ENCODE measurements around the gene CAB39. TPM values are rescaled to one million over a fixed set of nuclear protein-coding genes. Genes with fewer than 3 reads are reported as not detected.

The CAB39 gene
- total RNA-seq, 4 donors from 2014 or later = 67.3 to 137 (median 123) TPM

DNA sequence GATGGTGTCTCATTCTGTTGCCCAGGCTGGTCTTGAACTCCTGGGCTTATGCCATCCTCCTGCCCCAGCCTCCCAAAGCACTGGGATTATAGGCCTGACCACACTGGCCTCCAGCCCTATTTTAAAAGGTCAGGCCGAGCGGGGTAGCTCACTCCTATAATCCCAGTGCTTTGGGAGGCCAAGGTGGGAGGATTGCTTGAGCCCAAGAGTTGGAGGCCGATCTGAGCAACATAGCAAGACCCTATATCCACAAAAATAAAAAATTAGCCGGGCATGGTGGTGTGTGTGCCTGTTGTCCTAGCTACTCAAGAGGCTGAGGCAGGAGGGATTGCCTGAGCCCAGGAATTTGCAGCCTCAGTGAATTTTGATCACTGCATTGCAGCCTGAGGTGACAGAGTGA, 3.9 kb downstream of the CAB39 start:
- 88% methylated on average over 4 of the region's 4 CpGs; no CpG with 5 or more reads in 1 of the 2 donors for WGBS, 2 donors (ENCODE audit: low coverage in 1 of 2)
- in situ Hi-C loops (cut with MboI; ENCODE audit: low pct_ligation_motif_present in 1 of 4, low pct_unique_long_range_greater_than_20kb in 1 of 4, low sequenced_read_pairs in 3 of 4) (loop anchor here in 2 of 4 donors (10.0 to 25.0 kb wide), 2 partner anchors 78 to 96 kb away; no protein-coding TSS in a partner anchor), intact Hi-C loops (cut with DNase I; ENCODE audit: low total_unique reads) (no loop called here)
- H3K27ac ChIP-seq = peak overlapping the region in 1 of 4 donors; percentile 99
- no peak for DNase-seq
- no peak overlapping the region for H3K4me3 ChIP-seq
- H3K9me3 ChIP-seq = no peaks in the 10 kb centered on the region
- peaks cover 45 to 79% (median 57%) of the 10 kb centered on the region in 4 donors for H3K4me1 ChIP-seq
- no peak for TF ChIP-seq POLR2AphosphoS5 (IDR thresholded peaks at IDR 0.05)
- TF ChIP-seq, protein P1, sequence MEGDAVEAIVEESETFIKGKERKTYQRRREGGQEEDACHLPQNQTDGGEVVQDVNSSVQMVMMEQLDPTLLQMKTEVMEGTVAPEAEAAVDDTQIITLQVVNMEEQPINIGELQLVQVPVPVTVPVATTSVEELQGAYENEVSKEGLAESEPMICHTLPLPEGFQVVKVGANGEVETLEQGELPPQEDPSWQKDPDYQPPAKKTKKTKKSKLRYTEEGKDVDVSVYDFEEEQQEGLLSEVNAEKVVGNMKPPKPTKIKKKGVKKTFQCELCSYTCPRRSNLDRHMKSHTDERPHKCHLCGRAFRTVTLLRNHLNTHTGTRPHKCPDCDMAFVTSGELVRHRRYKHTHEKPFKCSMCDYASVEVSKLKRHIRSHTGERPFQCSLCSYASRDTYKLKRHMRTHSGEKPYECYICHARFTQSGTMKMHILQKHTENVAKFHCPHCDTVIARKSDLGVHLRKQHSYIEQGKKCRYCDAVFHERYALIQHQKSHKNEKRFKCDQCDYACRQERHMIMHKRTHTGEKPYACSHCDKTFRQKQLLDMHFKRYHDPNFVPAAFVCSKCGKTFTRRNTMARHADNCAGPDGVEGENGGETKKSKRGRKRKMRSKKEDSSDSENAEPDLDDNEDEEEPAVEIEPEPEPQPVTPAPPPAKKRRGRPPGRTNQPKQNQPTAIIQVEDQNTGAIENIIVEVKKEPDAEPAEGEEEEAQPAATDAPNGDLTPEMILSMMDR (IDR thresholded peaks at IDR 0.05) = no peak
- TF ChIP-seq EP300 (IDR thresholded peaks at IDR 0.05; ENCODE audit: low read depth) = no peak
- TF ChIP-seq POLR2A (IDR thresholded peaks at IDR 0.05) = no peak
- no peaks in the 10 kb centered on the region for H3K27me3 ChIP-seq
- peaks cover 0 to 4% (median 0%) of the 10 kb centered on the region in 4 donors for H3K36me3 ChIP-seq

DNA sequence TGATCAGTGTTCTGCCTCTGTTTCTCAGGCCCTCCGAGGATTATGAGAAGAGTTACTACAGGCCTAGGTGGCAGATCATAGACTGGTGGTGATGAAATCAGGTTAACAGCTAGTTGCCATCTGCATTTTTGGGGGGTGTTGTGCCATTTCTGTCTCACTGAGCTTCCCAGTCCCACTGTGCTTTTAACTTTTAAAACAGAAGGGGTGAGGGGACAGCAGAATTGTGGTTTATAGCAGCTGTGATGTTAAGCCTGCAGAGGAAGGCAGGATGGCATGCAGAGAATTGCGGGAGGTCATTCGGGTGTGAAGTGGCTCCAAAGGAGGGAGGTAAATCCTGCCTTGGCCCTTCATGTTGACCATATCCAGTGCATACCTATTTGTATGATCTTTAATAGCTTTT, 5.0 kb downstream of the CAB39 start:
- Histone ChIP-seq H3K27me3 (no peaks in the 10 kb centered on the region), H3K36me3 (peaks cover 0 to 4% (median 0%) of the 10 kb centered on the region in 4 donors), H3K4me1 (peaks cover 41 to 76% (median 55%) of the 10 kb centered on the region in 4 donors), H3K9me3 (no peaks in the 10 kb centered on the region), H3K27ac (no peak overlapping the region), H3K4me3 (no peak overlapping the region)
- intact Hi-C loops (cut with DNase I; ENCODE audit: low total_unique reads) = no loop called here
- no peak for DNase-seq
- in situ Hi-C loops (cut with MboI; ENCODE audit: low pct_ligation_motif_present in 1 of 4, low pct_unique_long_range_greater_than_20kb in 1 of 4, low sequenced_read_pairs in 3 of 4) = loop anchor here in 2 of 4 donors (10.0 to 25.0 kb wide), 2 partner anchors 77 to 95 kb away; no protein-coding TSS in a partner anchor
- TF ChIP-seq POLR2AphosphoS5 (IDR thresholded peaks at IDR 0.05) (no peak), POLR2A (IDR thresholded peaks at IDR 0.05) (no peak), EP300 (IDR thresholded peaks at IDR 0.05; ENCODE audit: low read depth) (no peak)
- TF ChIP-seq, protein P1 (IDR thresholded peaks at IDR 0.05) = no peak
- 58 to 61% methylated on average over 2 to 3 of the region's 3 CpGs for WGBS, 2 donors (ENCODE audit: low coverage in 1 of 2)

DNA sequence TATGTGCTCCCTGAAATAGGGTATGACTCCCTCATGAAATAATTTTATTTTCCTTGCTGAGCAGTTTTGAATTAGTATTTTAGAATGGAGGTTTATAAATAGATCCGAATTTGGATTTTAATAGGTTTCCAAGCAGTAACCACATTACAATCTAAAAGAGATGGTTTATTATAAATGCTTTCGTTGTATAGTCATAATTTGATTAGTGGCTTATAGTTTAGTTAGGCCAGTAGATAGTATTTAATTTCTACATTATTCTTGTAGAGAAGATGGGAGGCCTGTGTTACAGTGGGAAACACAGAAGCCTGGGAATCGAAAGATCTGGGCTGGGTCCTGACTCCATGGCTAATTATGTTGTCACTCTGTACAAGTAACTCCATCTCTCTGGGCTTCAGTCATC, 6.7 kb downstream of the CAB39 start:
- WGBS, 2 donors (ENCODE audit: low coverage in 1 of 2) = 57 to 73% methylated on average over 3 of the region's 3 CpGs
- DNase-seq = no peak
- Histone ChIP-seq H3K4me3 (no peak overlapping the region), H3K27ac (peak overlapping the region in 1 of 4 donors; percentile 20), H3K9me3 (no peaks in the 10 kb centered on the region), H3K4me1 (peaks cover 39 to 76% (median 53%) of the 10 kb centered on the region in 4 donors), H3K36me3 (peaks cover 0 to 4% (median 0%) of the 10 kb centered on the region in 4 donors), H3K27me3 (no peaks in the 10 kb centered on the region)
- TF ChIP-seq EP300 (IDR thresholded peaks at IDR 0.05; ENCODE audit: low read depth) (no peak), POLR2AphosphoS5 (IDR thresholded peaks at IDR 0.05) (no peak), POLR2A (IDR thresholded peaks at IDR 0.05) (no peak)
- TF ChIP-seq, protein P1 (IDR thresholded peaks at IDR 0.05) = no peak
- in situ Hi-C loops (cut with MboI; ENCODE audit: low pct_ligation_motif_present in 1 of 4, low pct_unique_long_range_greater_than_20kb in 1 of 4, low sequenced_read_pairs in 3 of 4) (loop anchor here in 2 of 4 donors (10.0 to 25.0 kb wide), 2 partner anchors 75 to 93 kb away; no protein-coding TSS in a partner anchor), intact Hi-C loops (cut with DNase I; ENCODE audit: low total_unique reads) (no loop called here)

DNA sequence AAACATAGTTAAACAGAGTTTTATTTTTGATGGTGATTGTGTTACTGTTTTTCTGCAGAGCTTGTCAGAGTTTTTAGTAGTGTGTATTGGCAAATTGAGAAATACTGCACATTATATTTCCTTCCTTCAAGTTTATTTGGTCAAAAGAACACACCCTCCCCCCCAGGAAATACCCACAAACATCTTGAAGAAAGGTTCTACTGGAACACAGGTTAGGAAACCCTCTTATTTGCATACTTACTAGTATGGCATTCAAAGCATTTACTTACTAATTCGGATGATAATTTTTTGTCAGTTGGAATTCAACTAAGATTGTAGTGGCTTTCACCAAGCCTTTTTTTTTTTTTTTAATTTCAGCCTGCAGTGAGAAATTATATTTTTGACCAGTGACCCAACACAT, 9.1 kb downstream of the CAB39 start:
- 69 to 73% methylated on average over 1 of the region's 1 CpG for WGBS, 2 donors (ENCODE audit: low coverage in 1 of 2)
- Histone ChIP-seq H3K27ac (no peak overlapping the region), H3K27me3 (no peaks in the 10 kb centered on the region), H3K4me1 (peaks cover 27 to 54% (median 33%) of the 10 kb centered on the region in 4 donors), H3K9me3 (no peaks in the 10 kb centered on the region), H3K36me3 (peaks cover 0 to 4% (median 0%) of the 10 kb centered on the region in 4 donors), H3K4me3 (no peak overlapping the region)
- in situ Hi-C loops (cut with MboI; ENCODE audit: low pct_ligation_motif_present in 1 of 4, low pct_unique_long_range_greater_than_20kb in 1 of 4, low sequenced_read_pairs in 3 of 4) (loop anchor here in 2 of 4 donors (10.0 to 25.0 kb wide), 2 partner anchors 73 to 91 kb away; no protein-coding TSS in a partner anchor), intact Hi-C loops (cut with DNase I; ENCODE audit: low total_unique reads) (loop anchor here (5.0 kb wide), 1 partner anchor 486 kb away; no protein-coding TSS in a partner anchor)
- TF ChIP-seq POLR2AphosphoS5 (IDR thresholded peaks at IDR 0.05) (no peak), EP300 (IDR thresholded peaks at IDR 0.05; ENCODE audit: low read depth) (no peak), POLR2A (IDR thresholded peaks at IDR 0.05) (no peak)
- TF ChIP-seq, protein P1 (IDR thresholded peaks at IDR 0.05) = no peak
- no peak for DNase-seq
